HG02852 (cell line): ENCODE results near the gene HOXB7.

ENCODE experiments used
- ATAC-seq: cut with Tn5 transposase; IDR thresholded peaks from one replicate; pipeline ENCODE4 v1.9.1; 2021; ENCODE audit warnings: mild to moderate bottlenecking, moderate library complexity; ENCODE audit not compliant: unreplicated experiment

The HOXB7 gene

GRCh38 chr17:48569240-48569582 lies 41.6 kb downstream of the HOXB7 start:
- no peak for ATAC-seq

- ATAC-seq, result no peak
Observed at GRCh38 chr17:48568499-48569239, 42.1 kb downstream of the HOXB7 start.

DNA sequence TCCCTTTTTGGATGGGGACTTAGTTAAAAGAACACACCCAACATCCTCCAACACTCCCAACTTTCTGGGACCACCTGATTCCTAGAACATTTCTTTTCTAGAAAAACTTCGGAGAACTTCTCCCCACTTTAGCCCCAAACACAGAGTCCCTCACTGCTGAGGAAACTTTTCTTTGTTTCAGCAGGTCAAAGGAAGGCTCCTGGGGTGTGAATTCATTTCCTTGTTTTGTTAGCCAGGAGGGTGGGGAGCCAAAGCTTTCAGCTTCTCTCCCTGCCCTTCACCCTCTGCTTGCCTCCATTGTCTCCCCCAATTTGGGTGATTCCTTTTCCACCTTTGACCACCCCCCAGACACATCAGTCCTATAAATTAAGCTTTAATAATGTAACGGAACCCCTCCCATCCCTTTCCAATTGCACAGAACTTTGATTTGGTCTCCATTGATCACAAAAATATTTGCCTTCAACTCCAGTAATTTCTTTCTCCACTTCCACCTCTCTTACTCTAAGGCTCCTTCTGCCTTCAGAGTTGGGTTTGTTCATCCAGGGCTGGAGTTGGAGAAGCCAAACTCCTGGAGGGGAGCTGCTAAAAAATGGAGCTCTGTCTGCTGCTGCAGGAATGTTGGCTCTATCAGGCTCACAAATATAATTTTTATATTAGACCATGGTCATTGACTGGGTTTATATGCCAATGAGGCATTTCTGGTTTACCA lies 43.0 kb downstream of the HOXB7 start:
- no peak for ATAC-seq

- no peak for ATAC-seq
Observed at GRCh38 chr17:48567209-48567608, 43.6 kb downstream of the HOXB7 start.

GRCh38 chr17:48566717-48567116 lies 44.1 kb downstream of the HOXB7 start:
- no peak for ATAC-seq

DNA sequence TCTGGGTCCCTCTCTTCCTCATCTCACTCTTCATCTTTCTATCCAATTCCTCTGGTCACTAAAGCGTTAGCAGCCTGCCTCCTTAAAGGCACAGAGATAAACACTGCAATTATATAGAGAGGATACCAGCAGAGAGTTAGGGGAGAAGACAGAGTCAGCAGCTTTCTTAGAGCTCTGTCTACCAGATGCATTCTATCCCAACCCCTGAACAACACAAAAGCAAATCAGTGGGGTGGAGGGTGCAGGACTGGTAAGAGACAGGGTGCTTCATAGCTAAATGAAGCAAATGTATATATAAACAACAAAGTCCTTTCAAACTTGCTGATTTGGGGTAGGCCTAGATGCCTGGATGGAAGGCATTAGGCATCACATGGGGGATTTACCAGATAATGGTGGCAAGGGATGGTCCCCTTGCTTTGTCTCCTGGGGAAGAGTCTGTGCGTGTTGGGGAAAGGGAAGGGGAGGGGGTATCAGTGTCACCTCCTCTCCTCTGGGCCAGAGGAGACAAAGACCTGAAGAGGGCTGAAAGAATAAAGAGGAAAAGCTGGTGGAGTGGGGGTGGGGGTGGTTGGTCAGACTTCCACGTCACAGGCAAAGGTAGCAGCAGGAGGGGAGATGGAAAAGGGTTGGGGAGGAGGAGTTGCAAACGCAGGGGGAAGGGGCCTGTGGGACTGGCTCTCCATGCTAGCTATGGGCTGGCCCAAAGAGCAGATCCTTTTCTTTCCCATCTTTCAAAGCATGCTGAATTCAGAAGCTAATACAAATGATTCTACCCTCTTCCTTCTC lies 44.7 kb downstream of the HOXB7 start:
- no peak for ATAC-seq

DNA sequence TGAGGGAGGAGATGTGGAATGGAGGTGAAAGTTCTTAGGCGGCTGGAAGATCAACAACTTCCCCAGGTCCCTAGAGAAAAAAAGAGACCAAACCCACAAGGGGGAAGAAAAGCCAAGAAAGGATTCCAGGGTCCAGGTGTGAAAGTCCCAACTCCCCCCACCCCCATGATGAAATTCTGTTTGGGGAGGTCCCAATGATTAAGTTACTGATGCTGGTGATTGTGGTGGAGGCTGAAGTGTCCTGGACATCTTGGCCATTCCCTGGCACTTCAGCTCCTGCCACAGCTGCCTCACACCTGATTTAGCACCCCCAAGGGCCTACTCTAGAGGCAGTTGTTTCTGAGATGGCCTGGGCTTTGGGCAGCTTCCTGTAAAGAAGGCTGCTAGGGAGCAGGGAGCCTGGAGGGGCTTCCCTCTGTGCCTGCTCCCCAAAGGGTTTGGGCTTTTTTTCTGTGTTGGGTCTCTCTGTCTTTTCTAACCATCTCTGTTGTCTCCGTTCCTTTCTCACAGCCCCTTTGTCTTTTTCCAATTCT lies 45.7 kb downstream of the HOXB7 start:
- no peak for ATAC-seq

GRCh38 chr17:48564188-48565021 lies 46.4 kb downstream of the HOXB7 start:
- ATAC-seq, result no peak

DNA sequence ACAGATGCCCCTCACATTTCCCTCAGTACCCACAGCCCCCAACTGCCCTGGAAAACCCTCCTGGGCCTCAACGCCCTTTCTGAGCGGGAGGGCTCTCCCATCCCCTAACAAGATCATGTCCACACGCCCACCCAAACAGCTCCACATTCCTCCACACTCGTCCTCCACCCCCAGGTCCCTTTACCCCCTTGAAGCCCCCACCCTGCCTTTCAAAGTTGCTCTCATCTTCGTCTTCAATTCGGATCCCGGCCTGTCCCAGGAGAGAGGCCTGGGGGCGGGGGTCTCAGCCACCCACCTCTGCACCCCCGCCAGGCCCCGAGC lies 47.0 kb downstream of the HOXB7 start:
- no peak for ATAC-seq

DNA sequence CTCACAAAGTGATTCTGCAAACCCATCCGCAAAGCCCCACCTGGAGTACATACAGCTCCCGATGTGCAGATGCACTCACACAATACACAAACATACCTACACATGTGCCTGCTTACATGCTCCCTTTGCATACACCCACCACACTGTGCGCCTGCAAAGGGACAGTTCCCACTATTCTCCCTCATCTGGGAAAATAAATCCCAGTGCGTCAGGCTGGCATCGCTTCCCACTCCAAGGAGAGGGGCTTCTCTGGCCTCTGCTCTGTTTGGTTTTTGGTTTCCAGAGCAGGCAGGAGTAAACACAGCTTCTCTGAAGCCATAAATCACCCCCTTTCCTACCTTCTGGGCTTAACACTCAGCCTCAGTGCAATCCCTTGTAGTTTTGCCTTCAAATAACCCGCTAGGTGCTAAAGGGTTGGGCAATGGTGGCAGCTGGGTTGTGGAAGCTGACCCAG lies 47.4 kb downstream of the HOXB7 start:
- no peak for ATAC-seq

DNA sequence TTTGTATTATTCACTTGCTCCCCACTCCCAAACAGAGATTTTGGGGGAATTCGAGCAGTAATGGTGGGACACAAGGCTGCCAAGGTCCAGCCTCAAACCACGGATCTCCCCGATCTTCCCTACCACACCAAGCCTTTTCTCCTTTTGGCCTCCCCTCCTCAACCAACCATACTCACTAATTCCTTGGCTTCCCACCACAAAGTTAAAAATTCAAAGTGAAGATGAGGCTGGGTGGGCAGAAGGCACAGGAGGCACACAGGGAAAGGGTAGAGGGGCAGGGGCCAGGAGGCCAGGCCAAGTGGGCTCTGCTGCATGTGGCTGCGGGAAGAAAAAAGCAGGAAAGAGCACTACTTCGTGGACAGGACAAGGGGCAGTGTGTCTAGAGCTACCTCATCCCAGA lies 47.9 kb downstream of the HOXB7 start:
- no peak for ATAC-seq

DNA sequence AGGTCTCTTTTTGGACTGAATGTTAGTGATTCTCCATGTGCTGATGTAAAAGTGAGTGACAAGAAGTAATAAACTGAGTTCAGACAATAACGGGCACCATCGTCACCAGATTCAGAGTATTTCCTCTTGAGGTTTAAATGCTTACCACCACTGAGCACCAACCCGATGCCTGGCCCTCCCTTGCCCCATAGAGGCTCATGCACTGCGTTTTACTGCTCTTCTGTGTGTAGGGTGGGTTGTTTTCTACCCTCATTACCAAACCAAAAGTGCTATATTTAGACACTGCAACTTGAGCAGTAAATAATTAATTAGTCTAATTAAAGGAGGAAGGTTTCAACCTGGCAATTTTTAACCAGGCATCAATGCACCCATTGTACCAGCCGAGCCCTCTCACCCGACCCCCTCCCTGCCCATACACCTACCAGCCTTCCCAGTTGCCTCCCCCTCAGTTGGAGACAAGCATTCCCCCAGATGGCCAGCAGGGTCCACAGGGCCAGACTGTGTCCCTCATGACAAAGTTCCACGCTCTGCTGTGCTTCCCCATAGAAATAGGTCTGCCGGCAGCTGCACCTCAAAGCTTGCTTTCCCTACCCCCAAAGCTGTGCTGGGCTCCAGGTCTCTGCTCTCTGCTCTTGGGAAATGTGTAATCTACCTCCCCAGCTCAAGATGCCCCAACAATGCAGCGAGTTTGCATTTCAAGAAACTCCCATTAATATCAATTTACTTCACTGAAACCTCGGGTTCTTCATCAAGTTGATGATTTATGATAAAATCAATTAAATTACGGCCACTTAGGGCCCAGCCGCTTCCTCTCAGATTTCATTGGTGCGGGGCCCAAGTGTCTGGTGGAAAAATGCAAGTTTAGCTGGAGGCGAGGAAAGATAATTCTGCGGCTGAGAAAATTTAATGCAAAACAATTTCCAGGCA lies 48.7 kb downstream of the HOXB7 start:
- no peak for ATAC-seq

- ATAC-seq, result no peak
Observed at GRCh38 chr17:48559840-48560817, 50.7 kb downstream of the HOXB7 start.

DNA sequence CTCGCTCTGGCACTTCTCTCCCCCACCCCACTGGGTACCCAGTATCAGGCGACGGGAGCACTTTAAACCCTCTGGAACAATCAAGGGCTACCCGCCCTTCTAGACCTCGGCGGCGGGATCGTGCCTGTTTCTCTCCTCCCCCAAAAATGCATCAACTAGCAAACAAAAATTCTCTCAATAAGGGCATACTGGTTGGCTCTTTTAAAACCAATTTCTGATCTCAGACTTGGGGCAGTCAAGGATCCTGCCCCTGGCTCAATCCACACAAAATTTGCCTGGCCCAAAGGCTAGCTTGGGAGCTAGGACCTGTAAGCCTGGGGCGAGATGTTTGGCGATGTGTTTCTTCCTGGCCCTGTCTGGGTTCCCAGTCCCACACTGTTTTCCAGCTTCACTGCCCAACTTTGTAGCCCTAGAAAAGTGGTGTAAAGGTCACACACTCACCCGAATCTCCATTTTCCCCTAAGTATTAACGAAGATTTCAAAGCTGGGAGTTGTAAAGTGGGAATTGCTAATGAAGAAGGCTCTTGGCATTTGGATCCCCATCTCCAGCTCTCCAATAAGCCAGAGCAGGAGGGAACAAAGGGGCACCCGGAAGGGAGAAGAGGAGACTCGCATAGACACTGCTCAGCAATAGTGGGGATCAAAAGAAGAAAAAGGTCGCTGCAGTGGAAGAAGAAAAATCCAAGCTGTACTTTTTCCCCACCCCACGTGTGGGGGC lies 51.5 kb downstream of the HOXB7 start:
- ATAC-seq, result no peak

DNA sequence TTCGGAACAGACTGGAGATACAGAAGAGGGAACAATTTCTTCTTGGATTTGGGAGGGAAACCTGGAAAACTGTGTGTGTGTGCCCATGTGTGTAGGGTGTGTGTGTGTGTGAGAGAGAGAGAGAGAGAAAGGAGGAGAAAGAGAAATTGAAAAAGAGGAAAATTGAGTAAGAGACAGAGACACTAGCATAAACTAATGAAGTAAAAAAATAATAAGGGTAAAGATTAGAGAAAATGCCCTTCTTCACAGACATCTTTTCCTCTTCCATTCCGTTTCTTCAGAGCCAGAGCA lies 52.0 kb downstream of the HOXB7 start:
- no peak for ATAC-seq

DNA sequence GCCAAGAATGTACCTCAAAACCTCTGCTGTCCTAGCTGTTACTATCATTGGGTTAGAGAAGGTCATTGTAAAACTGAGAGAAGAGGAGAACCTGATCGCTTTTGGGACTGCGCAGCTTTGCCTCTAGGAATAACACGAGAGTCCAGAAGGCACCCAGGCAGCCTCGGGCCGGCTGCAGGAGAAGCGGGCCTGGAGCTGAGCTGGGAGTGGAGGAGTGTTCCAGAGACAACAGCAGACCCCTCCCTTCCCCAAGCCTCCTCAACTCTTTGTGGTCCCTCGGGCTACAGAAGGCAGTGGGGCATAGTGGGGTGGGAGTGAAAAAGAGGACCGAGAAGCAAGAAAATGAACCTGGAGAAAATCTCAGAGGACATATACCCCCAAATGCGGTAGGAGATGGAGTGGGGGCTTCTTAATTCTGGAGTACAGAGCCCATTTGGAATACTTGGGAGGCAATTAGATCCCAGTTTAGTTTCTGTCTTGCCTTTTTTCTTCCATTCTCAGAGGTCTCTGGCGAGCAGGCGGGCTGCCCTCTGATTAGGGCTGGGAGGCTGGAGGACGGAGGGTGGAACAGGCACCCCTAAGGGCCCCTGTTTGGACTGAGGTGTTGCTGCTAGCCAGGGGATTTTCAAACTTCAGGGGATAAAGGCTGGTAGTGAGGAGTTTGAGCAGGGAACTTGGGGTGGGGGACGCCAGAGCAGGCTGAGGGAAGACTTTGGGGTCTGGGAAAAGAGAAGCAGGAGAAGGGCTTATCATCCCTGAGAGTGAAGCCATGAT lies 52.6 kb downstream of the HOXB7 start:
- ATAC-seq, result no peak
